ENCODE measurements around the gene PALLD.
"Not testable (repeated sequence)": the region's sequence is repeated elsewhere in the genome, so short reads cannot be mapped to it uniquely, and the experiment has no call there.

Gene PALLD

GRCh38 chr4:168513826-168514225, 17.0 kb downstream of the PALLD start:
- H3K9me3 ChIP-seq (ENCODE audit: control insufficient read depth, low read length); H3K27me3 ChIP-seq (replicated peaks; ENCODE audit: control insufficient read depth, insufficient read depth, low read length); H3K4me1 ChIP-seq (ENCODE audit: control insufficient read depth, insufficient read depth, low read length); DNase-seq (ENCODE audit: low read depth); H3K36me3 ChIP-seq (ENCODE audit: control insufficient read depth, insufficient read depth, low read length, severe bottlenecking); H3K4me3 ChIP-seq (ENCODE audit: low read length): not testable (repeated sequence)
- peak overlapping the region; percentile 33 for H3K9ac ChIP-seq (ENCODE audit: low read length)

- H3K4me1 ChIP-seq (ENCODE audit: control insufficient read depth, insufficient read depth, low read length) = peaks cover 6% of the 10 kb centered on the region
- peak overlapping the region; percentile 33 for H3K9ac ChIP-seq (ENCODE audit: low read length)
- H3K36me3 ChIP-seq (ENCODE audit: control insufficient read depth, insufficient read depth, low read length, severe bottlenecking) = no peaks in the 10 kb centered on the region
- no peak overlapping the region for H3K4me3 ChIP-seq (ENCODE audit: low read length)
- DNase-seq (ENCODE audit: low read depth) = peak; percentile 91
- H3K27me3 ChIP-seq (replicated peaks; ENCODE audit: control insufficient read depth, insufficient read depth, low read length) = no peaks in the 10 kb centered on the region
- no peaks in the 10 kb centered on the region for H3K9me3 ChIP-seq (ENCODE audit: control insufficient read depth, low read length)
Measured at GRCh38 chr4:168514249-168514852, 17.5 kb downstream of the PALLD start.

DNA sequence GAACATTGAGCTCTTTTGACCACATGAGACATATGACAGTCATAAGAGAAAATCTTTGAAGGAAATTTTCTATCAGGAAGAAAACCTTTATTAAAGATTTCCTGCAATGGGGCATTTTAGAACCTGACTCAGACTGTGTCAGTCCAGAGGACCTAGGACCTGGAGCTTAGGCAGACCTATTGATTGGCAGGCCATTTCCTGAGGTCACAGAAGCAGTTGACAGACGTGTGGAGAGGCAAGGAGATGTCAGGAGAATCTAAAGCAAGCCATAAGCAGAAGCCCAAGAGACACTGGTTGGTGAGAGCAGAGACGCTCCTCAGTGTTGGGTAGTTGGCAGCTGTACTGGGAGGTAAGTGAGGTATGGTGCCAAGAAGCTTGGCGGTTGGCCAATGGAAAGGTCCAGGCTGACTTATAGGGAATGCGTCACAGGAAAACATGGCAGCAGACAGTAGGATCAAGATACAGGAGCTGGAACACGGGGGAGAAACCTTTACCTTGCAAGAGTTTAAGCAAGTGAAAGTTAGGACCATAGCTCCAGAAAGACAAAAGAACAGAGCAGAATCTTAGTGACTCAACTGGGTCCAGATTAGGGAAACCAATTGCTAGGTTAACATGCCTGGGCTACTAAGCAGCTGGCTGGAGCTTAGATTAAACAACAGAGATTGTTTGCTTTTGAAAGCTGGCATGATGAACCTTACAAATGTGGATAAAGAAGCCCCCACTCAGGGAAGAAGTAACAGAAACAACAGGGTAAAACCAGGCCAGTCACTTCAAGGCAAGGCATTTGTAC, 18.6 kb downstream of the PALLD start:
- no peak overlapping the region for H3K4me3 ChIP-seq (ENCODE audit: low read length)
- H3K9me3 ChIP-seq (ENCODE audit: control insufficient read depth, low read length) = no peaks in the 10 kb centered on the region
- DNase-seq (ENCODE audit: low read depth) = no peak
- no peaks in the 10 kb centered on the region for H3K36me3 ChIP-seq (ENCODE audit: control insufficient read depth, insufficient read depth, low read length, severe bottlenecking)
- no peak overlapping the region for H3K9ac ChIP-seq (ENCODE audit: low read length)
- no peaks in the 10 kb centered on the region for H3K27me3 ChIP-seq (replicated peaks; ENCODE audit: control insufficient read depth, insufficient read depth, low read length)
- no peaks in the 10 kb centered on the region for H3K4me1 ChIP-seq (ENCODE audit: control insufficient read depth, insufficient read depth, low read length)

- H3K36me3 ChIP-seq (ENCODE audit: control insufficient read depth, insufficient read depth, low read length, severe bottlenecking) = no peaks in the 10 kb centered on the region
- H3K9me3 ChIP-seq (ENCODE audit: control insufficient read depth, low read length) = no peaks in the 10 kb centered on the region
- no peaks in the 10 kb centered on the region for H3K27me3 ChIP-seq (replicated peaks; ENCODE audit: control insufficient read depth, insufficient read depth, low read length)
- no peak overlapping the region for H3K4me3 ChIP-seq (ENCODE audit: low read length)
- no peaks in the 10 kb centered on the region for H3K4me1 ChIP-seq (ENCODE audit: control insufficient read depth, insufficient read depth, low read length)
- no peak for DNase-seq (ENCODE audit: low read depth)
- no peak overlapping the region for H3K9ac ChIP-seq (ENCODE audit: low read length)
Measured at GRCh38 chr4:168516841-168517240, 20.0 kb downstream of the PALLD start.

DNA sequence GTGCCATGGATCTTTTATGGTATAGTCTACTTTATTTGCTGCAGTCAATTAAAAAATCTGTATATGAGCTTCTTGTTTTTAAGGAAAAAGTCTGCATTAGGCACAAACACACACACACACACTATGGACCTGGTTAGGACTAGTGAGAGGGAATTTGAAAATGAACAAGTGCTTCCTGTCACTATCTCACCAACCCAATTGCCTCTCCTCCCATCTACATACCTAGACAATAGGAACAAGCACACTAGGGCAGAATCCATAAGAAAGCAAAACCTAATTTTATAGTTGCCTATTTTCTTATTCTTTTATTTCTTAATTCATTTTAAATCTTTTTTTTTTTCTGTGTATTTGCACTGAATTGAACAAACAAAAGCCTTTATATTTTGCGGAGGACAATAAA, 22.7 kb downstream of the PALLD start:
- Histone ChIP-seq H3K4me1 (ENCODE audit: control insufficient read depth, insufficient read depth, low read length) (peaks cover 12% of the 10 kb centered on the region), H3K9me3 (ENCODE audit: control insufficient read depth, low read length) (no peaks in the 10 kb centered on the region), H3K27me3 (replicated peaks; ENCODE audit: control insufficient read depth, insufficient read depth, low read length) (no peaks in the 10 kb centered on the region), H3K36me3 (ENCODE audit: control insufficient read depth, insufficient read depth, low read length, severe bottlenecking) (no peaks in the 10 kb centered on the region), H3K4me3 (ENCODE audit: low read length) (no peak overlapping the region), H3K9ac (ENCODE audit: low read length) (no peak overlapping the region)
- DNase-seq (ENCODE audit: low read depth) = no peak

- Histone ChIP-seq H3K36me3 (ENCODE audit: control insufficient read depth, insufficient read depth, low read length, severe bottlenecking) (no peaks in the 10 kb centered on the region), H3K9ac (ENCODE audit: low read length) (no peak overlapping the region), H3K4me3 (ENCODE audit: low read length) (no peak overlapping the region), H3K9me3 (ENCODE audit: control insufficient read depth, low read length) (no peaks in the 10 kb centered on the region), H3K4me1 (ENCODE audit: control insufficient read depth, insufficient read depth, low read length) (peaks cover 13% of the 10 kb centered on the region), H3K27me3 (replicated peaks; ENCODE audit: control insufficient read depth, insufficient read depth, low read length) (no peaks in the 10 kb centered on the region)
- peak; percentile 65 for DNase-seq (ENCODE audit: low read depth)
Measured at GRCh38 chr4:168521721-168522120, 24.9 kb downstream of the PALLD start.

- Histone ChIP-seq H3K4me3 (ENCODE audit: low read length) (no peak overlapping the region), H3K9me3 (ENCODE audit: control insufficient read depth, low read length) (no peaks in the 10 kb centered on the region), H3K36me3 (ENCODE audit: control insufficient read depth, insufficient read depth, low read length, severe bottlenecking) (no peaks in the 10 kb centered on the region), H3K27me3 (replicated peaks; ENCODE audit: control insufficient read depth, insufficient read depth, low read length) (no peaks in the 10 kb centered on the region), H3K9ac (ENCODE audit: low read length) (no peak overlapping the region), H3K4me1 (ENCODE audit: control insufficient read depth, insufficient read depth, low read length) (peaks cover 13% of the 10 kb centered on the region)
- DNase-seq (ENCODE audit: low read depth) = peak; percentile 90
Measured at GRCh38 chr4:168522356-168522755, 25.5 kb downstream of the PALLD start.

- no peaks in the 10 kb centered on the region for H3K27me3 ChIP-seq (replicated peaks; ENCODE audit: control insufficient read depth, insufficient read depth, low read length)
- no peaks in the 10 kb centered on the region for H3K36me3 ChIP-seq (ENCODE audit: control insufficient read depth, insufficient read depth, low read length, severe bottlenecking)
- H3K4me1 ChIP-seq (ENCODE audit: control insufficient read depth, insufficient read depth, low read length) = peaks cover 13% of the 10 kb centered on the region
- H3K4me3 ChIP-seq (ENCODE audit: low read length) = no peak overlapping the region
- peak; percentile 65 for DNase-seq (ENCODE audit: low read depth)
- H3K9ac ChIP-seq (ENCODE audit: low read length) = no peak overlapping the region
- no peaks in the 10 kb centered on the region for H3K9me3 ChIP-seq (ENCODE audit: control insufficient read depth, low read length)
Measured at GRCh38 chr4:168522829-168523489, 26.1 kb downstream of the PALLD start.

DNA sequence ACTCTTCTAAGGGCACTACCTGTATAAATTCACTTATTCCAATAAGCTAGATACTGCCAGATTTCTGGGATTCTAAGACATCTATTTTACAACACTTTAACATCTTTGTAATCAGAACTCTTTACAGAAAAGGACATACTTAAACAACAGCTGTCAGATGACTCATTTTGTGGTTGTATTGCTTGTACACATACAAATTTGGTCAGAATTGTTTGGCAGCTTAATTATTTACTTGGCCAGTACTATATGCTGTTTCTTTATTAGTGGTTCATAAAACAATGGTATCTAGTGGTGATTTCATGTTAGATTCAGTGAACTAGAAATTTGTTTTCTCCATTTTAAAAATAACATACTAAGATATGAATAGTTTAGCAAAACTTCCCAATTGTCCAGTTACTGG, 27.2 kb downstream of the PALLD start:
- H3K9ac ChIP-seq (ENCODE audit: low read length) = no peak overlapping the region
- DNase-seq (ENCODE audit: low read depth) = peak; percentile 79
- peaks cover 16% of the 10 kb centered on the region for H3K4me1 ChIP-seq (ENCODE audit: control insufficient read depth, insufficient read depth, low read length)
- H3K27me3 ChIP-seq (replicated peaks; ENCODE audit: control insufficient read depth, insufficient read depth, low read length) = no peaks in the 10 kb centered on the region
- H3K36me3 ChIP-seq (ENCODE audit: control insufficient read depth, insufficient read depth, low read length, severe bottlenecking) = no peaks in the 10 kb centered on the region
- no peak overlapping the region for H3K4me3 ChIP-seq (ENCODE audit: low read length)
- H3K9me3 ChIP-seq (ENCODE audit: control insufficient read depth, low read length) = no peaks in the 10 kb centered on the region

DNA sequence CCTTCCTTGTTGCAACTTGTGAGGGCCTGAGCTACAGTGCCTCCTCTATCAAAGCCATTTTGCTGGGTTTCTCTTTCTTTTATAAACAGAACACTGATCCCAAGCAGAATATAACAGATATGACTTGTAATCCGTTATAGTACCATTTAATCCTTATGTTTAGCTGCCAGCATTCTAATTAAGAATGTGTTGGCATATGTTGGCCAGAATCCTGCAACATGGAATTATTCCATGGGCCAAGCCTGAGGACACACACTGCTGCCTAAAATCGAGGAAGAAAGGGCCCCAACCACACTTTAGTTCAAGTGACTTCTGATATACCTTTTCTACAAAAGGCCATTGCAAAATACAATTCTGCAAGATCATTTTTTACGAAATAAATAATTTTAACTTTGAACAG, 28.0 kb downstream of the PALLD start:
- Histone ChIP-seq H3K4me1 (ENCODE audit: control insufficient read depth, insufficient read depth, low read length) (peaks cover 16% of the 10 kb centered on the region), H3K27me3 (replicated peaks; ENCODE audit: control insufficient read depth, insufficient read depth, low read length) (no peaks in the 10 kb centered on the region), H3K4me3 (ENCODE audit: low read length) (no peak overlapping the region), H3K36me3 (ENCODE audit: control insufficient read depth, insufficient read depth, low read length, severe bottlenecking) (no peaks in the 10 kb centered on the region), H3K9me3 (ENCODE audit: control insufficient read depth, low read length) (no peaks in the 10 kb centered on the region), H3K9ac (ENCODE audit: low read length) (no peak overlapping the region)
- no peak for DNase-seq (ENCODE audit: low read depth)

- Histone ChIP-seq H3K9me3 (ENCODE audit: control insufficient read depth, low read length) (no peaks in the 10 kb centered on the region), H3K4me1 (ENCODE audit: control insufficient read depth, insufficient read depth, low read length) (peaks cover 16% of the 10 kb centered on the region), H3K36me3 (ENCODE audit: control insufficient read depth, insufficient read depth, low read length, severe bottlenecking) (no peaks in the 10 kb centered on the region), H3K4me3 (ENCODE audit: low read length) (no peak overlapping the region), H3K27me3 (replicated peaks; ENCODE audit: control insufficient read depth, insufficient read depth, low read length) (no peaks in the 10 kb centered on the region), H3K9ac (ENCODE audit: low read length) (no peak overlapping the region)
- no peak for DNase-seq (ENCODE audit: low read depth)
Measured at GRCh38 chr4:168527560-168527959, 30.7 kb downstream of the PALLD start.

All from adipocyte (in vitro differentiated cells).